ENCODE results near the gene NDUFA5. TPM values are rescaled to one million over a fixed set of nuclear protein-coding genes. Genes with fewer than 3 reads are reported as not detected.

The NDUFA5 gene
- total RNA-seq, 1 donor from 2014 or later: 74.2 TPM

DNA sequence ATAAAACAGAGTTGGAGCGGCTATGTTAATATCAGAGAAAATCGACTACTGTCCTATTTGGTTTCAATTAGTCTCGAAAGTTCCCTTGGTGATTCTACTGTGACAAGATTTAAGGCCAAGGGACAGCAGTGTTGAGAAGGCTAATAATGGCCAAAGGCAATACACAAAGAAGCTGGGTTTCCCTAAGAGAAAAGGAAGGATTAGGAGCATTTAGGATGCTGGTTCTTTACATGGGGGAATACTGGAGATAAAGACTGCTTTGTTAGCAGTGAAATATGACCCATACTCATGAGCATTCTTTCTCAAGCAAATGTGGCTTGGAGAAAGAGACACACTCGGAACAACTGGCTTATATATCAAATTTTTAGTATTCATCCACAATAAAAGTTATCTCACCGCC lies 55.4 kb downstream of the NDUFA5 start:
- no peak for DNase-seq (ENCODE audit: low spot score)

DNA sequence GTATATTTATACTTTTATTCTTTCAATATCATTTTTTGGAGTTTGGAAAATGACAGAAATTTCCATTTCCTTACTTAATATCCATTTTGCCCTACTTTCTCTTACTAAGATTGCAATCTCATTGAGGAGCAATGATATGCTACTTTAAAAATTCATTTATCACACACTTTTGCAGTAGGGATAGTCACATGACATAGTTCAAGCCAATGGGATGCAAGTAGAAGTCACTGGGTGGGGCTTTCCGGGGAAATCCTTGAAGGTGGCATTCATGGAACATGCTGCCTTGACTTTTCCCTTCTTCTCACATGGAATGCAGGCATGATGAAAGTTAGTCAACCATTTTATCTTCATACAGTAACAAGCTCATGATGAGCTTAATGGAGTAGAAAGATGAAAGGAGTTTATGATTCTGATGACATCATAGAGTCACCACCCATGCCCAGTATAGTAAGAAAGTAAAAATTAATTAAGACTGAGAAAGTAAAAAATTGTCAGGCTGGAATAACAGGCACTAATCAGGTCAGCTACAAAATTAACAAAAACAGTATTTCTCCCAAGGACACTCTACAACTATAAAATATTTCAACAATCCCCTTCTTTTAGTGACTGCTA lies 56.6 kb downstream of the NDUFA5 start:
- no peak for DNase-seq (ENCODE audit: low spot score)

DNA sequence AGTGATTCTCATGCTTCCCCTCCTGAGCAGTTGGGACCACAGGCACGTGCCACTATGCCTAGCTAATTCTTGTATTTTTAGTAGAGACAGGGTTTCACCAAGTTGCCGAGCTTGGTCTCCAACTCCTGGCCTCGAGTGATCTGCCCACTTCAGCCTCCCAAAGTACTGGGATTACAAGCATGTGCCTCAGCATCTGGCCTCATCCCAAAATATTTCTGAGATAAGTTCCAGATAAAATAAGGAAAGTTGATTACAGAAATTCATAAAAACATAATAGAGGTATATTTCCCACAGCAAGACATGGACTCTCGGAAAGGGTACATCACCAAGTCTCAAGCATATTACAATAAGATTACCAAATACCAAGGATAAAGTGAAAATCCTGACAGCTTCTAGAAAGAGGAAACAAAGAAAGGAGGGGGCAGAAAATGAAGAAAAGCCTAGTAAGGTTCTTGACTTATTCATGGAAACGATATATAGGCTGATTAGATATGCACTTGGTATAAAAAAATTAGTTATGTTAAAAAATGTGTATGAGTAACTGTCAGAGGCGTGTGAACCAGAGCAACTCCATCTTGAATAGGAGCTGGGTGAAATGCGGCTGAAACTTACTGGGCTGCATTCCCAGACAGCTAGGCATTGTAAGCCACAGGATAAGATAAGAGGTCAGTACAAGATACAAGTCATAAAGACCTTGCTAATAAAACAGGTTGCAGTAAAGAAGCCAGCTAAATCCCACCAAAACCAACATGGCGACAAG lies 58.2 kb downstream of the NDUFA5 start:
- DNase-seq (ENCODE audit: low spot score): peak; percentile 89

DNA sequence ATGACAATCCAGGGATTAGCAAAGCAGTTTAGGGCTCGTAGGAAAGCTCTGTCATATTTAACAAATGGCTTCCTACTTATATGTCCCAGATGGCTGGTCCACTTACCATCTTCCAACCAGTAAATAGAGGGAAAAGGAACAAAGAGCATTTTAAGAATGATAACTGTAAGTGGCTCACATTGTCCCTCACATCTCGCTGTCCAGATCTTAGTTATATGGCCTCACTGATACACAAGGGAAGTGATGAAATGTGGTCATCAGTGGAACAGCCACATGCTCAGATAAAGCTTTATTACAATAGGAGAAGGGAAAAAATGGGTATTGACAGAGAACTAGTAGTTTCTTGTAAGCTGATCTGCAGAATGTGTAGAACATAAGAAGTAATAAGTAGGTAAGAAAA lies 59.0 kb downstream of the NDUFA5 start:
- no peak for DNase-seq (ENCODE audit: low spot score)

DNA sequence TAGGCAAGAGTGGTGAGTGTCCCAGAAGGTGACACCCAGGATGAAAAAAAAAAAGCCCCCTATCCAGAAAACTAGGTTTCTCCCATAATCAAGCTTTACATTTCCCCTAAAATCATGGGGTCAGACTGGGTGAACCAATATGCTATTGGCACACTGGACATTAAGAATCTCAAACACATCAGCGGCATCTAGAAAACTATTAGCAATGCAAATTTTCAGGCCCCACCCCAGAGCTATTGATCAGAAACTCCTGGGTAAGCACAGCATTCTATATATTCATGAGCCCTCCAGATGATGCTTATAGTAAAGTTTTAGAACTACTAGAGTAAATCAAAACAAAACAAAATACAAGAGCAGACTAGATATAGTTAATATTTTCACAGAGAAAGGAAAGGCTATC lies 59.6 kb downstream of the NDUFA5 start:
- no peak for DNase-seq (ENCODE audit: low spot score)

DNA sequence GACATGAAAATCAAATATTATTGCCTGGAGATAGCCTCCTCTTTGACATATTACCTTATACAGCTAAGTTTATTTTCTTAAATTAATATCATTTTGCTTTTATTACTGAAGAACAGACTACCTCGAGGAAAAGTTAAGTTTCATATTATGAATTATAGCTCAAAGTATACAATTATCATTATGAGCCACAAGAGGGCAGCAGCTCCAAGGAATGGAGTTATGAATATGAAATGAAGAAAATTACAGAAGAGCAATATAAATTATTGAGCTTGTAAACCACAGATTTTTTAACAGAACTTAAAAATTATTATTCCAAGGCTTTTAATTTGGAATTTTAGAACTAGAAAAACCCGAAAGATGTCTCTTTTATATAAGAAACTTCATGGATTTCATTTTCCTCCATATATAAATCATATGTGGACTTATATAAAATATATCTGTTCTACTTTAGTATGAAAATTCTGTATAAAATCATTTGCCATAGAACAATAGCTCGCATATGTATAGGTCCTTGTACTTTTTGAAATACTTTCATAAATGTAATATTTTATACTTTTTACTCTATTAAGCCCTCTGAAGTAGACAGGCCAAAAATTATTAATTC lies 63.3 kb downstream of the NDUFA5 start:
- DNase-seq (ENCODE audit: low spot score): peak; percentile 50

DNA sequence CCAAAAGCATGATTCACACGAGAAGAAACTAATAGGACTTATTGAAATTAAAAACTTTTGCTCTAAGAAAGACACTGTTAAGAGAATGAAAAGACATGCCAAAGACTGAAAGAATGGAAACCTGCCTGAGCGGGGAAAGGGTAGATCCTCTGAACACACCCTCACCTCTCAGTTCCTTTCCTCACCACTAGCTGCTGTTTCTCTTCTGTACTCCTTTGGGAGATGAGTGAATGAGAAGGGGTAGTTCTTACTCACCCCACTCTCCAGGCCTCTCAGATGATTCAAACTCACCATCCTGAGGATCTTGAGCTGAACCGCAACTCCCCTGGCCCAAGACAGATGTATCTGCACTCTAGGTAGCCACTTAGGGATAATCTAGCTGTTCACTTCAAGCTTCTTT lies 65.1 kb downstream of the NDUFA5 start:
- DNase-seq (ENCODE audit: low spot score): no peak

Other genes starting within 250 kb of the NDUFA5 start
- 2.6 TPM for gene IQUB, start 23.2 kb downstream of the NDUFA5 start, total RNA-seq (ENCODE audit: insufficient read depth, low replicate concordance)
- gene ASB15, start 44.0 kb upstream of the NDUFA5 start, total RNA-seq (ENCODE audit: insufficient read depth, low replicate concordance): 0.96 TPM
- gene LMOD2, start 98.0 kb upstream of the NDUFA5 start, total RNA-seq (ENCODE audit: insufficient read depth, low replicate concordance): 1.4 TPM
- 21.4 TPM for gene WASL, start 191.2 kb upstream of the NDUFA5 start, total RNA-seq (ENCODE audit: insufficient read depth, low replicate concordance)

All from umbilical cord (tissue), 2 donors.